ENCODE data around the gene PRAME.

GRCh38 chr22:22547226-22547625 lies 11.8 kb downstream of the PRAME start:
- TF ChIP-seq CTCF (IDR thresholded peaks at IDR 0.05; ENCODE audit: low read depth, low read length), result no peak
- TF ChIP-seq EZH2phosphoT487 (IDR thresholded peaks at IDR 0.05; ENCODE audit: low read depth), result no peak
